ENCODE results near the gene ARVCF.

The ARVCF gene

GRCh38 chr22:19984201-19984753, 32.3 kb downstream of the ARVCF start:
- DNase-seq = peak; percentile 88

GRCh38 chr22:19983741-19984140, 32.9 kb downstream of the ARVCF start:
- DNase-seq = no peak

- DNase-seq = no peak
These were observed 33.5 kb downstream of the ARVCF start for GRCh38 chr22:19982991-19983578.

- no peak for DNase-seq
These were observed 34.4 kb downstream of the ARVCF start for GRCh38 chr22:19981961-19982920.

- no peak for DNase-seq
These were observed 35.3 kb downstream of the ARVCF start for GRCh38 chr22:19981171-19981960.

GRCh38 chr22:19980766-19981165, 35.9 kb downstream of the ARVCF start:
- DNase-seq = no peak

GRCh38 chr22:19979712-19980493, 36.7 kb downstream of the ARVCF start:
- no peak for DNase-seq

- DNase-seq = no peak
These were observed 37.9 kb downstream of the ARVCF start for GRCh38 chr22:19978748-19979147.

GRCh38 chr22:19977296-19978243, 39.1 kb downstream of the ARVCF start:
- DNase-seq = no peak

- DNase-seq = no peak
These were observed 40.0 kb downstream of the ARVCF start for GRCh38 chr22:19976671-19977070.

GRCh38 chr22:19975707-19976035, 41.0 kb downstream of the ARVCF start:
- DNase-seq = no peak

- DNase-seq = peak; percentile 83
These were observed 41.5 kb downstream of the ARVCF start for GRCh38 chr22:19974935-19975706.

- DNase-seq = peak; percentile 83
These were observed 42.3 kb downstream of the ARVCF start for GRCh38 chr22:19974268-19974861.

- no peak for DNase-seq
These were observed 42.9 kb downstream of the ARVCF start for GRCh38 chr22:19973551-19974267.

GRCh38 chr22:19972652-19973550, 43.7 kb downstream of the ARVCF start:
- no peak for DNase-seq

- DNase-seq = no peak
These were observed 44.4 kb downstream of the ARVCF start for GRCh38 chr22:19972251-19972650.

- no peak for DNase-seq
These were observed 45.1 kb downstream of the ARVCF start for GRCh38 chr22:19971276-19972124.

All from 8988T (cell line).